ENCODE measurements around the gene NKD1. TPM values are rescaled to one million over a fixed set of nuclear protein-coding genes. Genes with fewer than 3 reads are reported as not detected.

Gene NKD1
- total and polyA plus RNA-seq, 9 donors: 2.5 to 72.1 (median 12.7) TPM

GRCh38 chr16:50526249-50526648 is 21.9 kb upstream of the NKD1 start:
- intact Hi-C loops (cut with DNase I): no loop called here
- H3K4me3 ChIP-seq: no peak overlapping the region
- TF ChIP-seq, protein P1, sequence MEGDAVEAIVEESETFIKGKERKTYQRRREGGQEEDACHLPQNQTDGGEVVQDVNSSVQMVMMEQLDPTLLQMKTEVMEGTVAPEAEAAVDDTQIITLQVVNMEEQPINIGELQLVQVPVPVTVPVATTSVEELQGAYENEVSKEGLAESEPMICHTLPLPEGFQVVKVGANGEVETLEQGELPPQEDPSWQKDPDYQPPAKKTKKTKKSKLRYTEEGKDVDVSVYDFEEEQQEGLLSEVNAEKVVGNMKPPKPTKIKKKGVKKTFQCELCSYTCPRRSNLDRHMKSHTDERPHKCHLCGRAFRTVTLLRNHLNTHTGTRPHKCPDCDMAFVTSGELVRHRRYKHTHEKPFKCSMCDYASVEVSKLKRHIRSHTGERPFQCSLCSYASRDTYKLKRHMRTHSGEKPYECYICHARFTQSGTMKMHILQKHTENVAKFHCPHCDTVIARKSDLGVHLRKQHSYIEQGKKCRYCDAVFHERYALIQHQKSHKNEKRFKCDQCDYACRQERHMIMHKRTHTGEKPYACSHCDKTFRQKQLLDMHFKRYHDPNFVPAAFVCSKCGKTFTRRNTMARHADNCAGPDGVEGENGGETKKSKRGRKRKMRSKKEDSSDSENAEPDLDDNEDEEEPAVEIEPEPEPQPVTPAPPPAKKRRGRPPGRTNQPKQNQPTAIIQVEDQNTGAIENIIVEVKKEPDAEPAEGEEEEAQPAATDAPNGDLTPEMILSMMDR (IDR thresholded peaks at IDR 0.05): no peak
- TF ChIP-seq POLR2A (IDR thresholded peaks at IDR 0.05) (no peak), EP300 (IDR thresholded peaks at IDR 0.05) (no peak)
- 68 to 72% (median 71%) methylated on average over 4 of the region's 4 CpGs for WGBS, 3 donors
- no peaks in the 10 kb centered on the region for H3K9me3 ChIP-seq
- DNase-seq: no peak
- H3K27ac ChIP-seq: no peak overlapping the region
- H3K27me3 ChIP-seq: no peaks in the 10 kb centered on the region
- H3K36me3 ChIP-seq: no peaks in the 10 kb centered on the region
- H3K4me1 ChIP-seq (ENCODE audit: insufficient read depth): no peaks in the 10 kb centered on the region

GRCh38 chr16:50526796-50527195 is 21.4 kb upstream of the NKD1 start:
- no peaks in the 10 kb centered on the region for H3K9me3 ChIP-seq
- H3K36me3 ChIP-seq: no peaks in the 10 kb centered on the region
- no peak overlapping the region for H3K4me3 ChIP-seq
- no peaks in the 10 kb centered on the region for H3K27me3 ChIP-seq
- TF ChIP-seq, protein P1 (IDR thresholded peaks at IDR 0.05): no peak
- TF ChIP-seq EP300 (IDR thresholded peaks at IDR 0.05): no peak
- no peak for TF ChIP-seq POLR2A (IDR thresholded peaks at IDR 0.05)
- WGBS, 3 donors: 89 to 93% (median 92%) methylated on average over 6 of the region's 6 CpGs
- intact Hi-C loops (cut with DNase I): no loop called here
- no peaks in the 10 kb centered on the region for H3K4me1 ChIP-seq (ENCODE audit: insufficient read depth)
- H3K27ac ChIP-seq: no peak overlapping the region
- no peak for DNase-seq

- Histone ChIP-seq H3K4me1 (ENCODE audit: insufficient read depth) (no peaks in the 10 kb centered on the region), H3K4me3 (no peak overlapping the region), H3K9me3 (no peaks in the 10 kb centered on the region), H3K36me3 (no peaks in the 10 kb centered on the region), H3K27ac (no peak overlapping the region), H3K27me3 (no peaks in the 10 kb centered on the region)
- no peak for DNase-seq
- TF ChIP-seq EP300 (IDR thresholded peaks at IDR 0.05): no peak
- TF ChIP-seq, protein P1 (IDR thresholded peaks at IDR 0.05): no peak
- TF ChIP-seq POLR2A (IDR thresholded peaks at IDR 0.05): no peak
- intact Hi-C loops (cut with DNase I): no loop called here
- 74 to 86% (median 76%) methylated on average over 1 of the region's 1 CpG for WGBS, 3 donors
Measured at GRCh38 chr16:50528820-50529219, 19.4 kb upstream of the NKD1 start.

DNA sequence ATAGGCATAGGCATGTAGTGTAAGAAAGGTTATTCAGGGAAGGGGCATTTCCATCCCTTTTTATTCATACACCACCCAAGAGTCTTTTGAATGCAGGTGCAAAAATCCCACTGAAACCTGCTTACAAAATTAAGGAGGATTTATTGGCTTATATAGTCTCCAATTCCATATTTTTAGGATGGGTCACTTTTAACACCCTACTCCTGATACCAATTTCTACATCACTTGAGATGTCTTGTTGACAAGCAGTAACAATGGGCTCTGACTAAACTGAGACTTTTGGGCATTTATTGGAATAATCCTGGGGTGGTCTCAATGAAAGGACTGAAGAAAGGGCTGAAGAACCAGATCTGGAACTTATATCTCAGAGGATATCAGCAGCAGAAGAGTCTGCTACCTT is 18.9 kb upstream of the NKD1 start:
- H3K36me3 ChIP-seq: no peaks in the 10 kb centered on the region
- H3K27ac ChIP-seq: no peak overlapping the region
- intact Hi-C loops (cut with DNase I): no loop called here
- no peaks in the 10 kb centered on the region for H3K4me1 ChIP-seq (ENCODE audit: insufficient read depth)
- no peak for DNase-seq
- TF ChIP-seq POLR2A (IDR thresholded peaks at IDR 0.05): no peak
- TF ChIP-seq, protein P1 (IDR thresholded peaks at IDR 0.05): no peak
- no peak for TF ChIP-seq EP300 (IDR thresholded peaks at IDR 0.05)
- H3K27me3 ChIP-seq: no peaks in the 10 kb centered on the region
- no peaks in the 10 kb centered on the region for H3K9me3 ChIP-seq
- no peak overlapping the region for H3K4me3 ChIP-seq
